Loucy (cell line): Measurements from ENCODE around the gene FCER2.

ENCODE experiments used
- CTCF ChIP-seq: fragments of 200-600 bp; sonication (generic); conservative IDR thresholded peaks from 2 replicates; pipeline ENCODE4 v1.5.1; 2014; ENCODE audit warnings: mild to moderate bottlenecking, antibody characterized with exemption, low read length
- EZH2phosphoT487 ChIP-seq: fragments of 200-600 bp; IDR thresholded peaks from 2 replicates; pipeline ENCODE4 v1.6.1; 2018; ENCODE audit warnings: antibody characterized with exemption, mild to moderate bottlenecking, moderate library complexity, borderline replicate concordance

GRCh38 chr19:7663706-7664105 lies 38.2 kb downstream of the FCER2 start:
- TF ChIP-seq EZH2phosphoT487 (no peak), CTCF (no peak)
